CD4-positive, alpha-beta T cell treated with Interleukin-12 subunit alpha and Interleukin-12 subunit beta, for 1 hour (primary cell): ENCODE measurements around the gene MECP2.

Experiments
- DNase-seq: peaks from one replicate; pipeline ENCODE4 v3.0.0-alpha.2; 2020

The MECP2 gene

GRCh38 chrX:154030715-154031305 is 66.7 kb downstream of the MECP2 start:
- DNase-seq: no peak

GRCh38 chrX:154030266-154030665 is 67.3 kb downstream of the MECP2 start:
- DNase-seq: no peak

- no peak for DNase-seq
These were observed 68.1 kb downstream of the MECP2 start for GRCh38 chrX:154029439-154029838.

DNA sequence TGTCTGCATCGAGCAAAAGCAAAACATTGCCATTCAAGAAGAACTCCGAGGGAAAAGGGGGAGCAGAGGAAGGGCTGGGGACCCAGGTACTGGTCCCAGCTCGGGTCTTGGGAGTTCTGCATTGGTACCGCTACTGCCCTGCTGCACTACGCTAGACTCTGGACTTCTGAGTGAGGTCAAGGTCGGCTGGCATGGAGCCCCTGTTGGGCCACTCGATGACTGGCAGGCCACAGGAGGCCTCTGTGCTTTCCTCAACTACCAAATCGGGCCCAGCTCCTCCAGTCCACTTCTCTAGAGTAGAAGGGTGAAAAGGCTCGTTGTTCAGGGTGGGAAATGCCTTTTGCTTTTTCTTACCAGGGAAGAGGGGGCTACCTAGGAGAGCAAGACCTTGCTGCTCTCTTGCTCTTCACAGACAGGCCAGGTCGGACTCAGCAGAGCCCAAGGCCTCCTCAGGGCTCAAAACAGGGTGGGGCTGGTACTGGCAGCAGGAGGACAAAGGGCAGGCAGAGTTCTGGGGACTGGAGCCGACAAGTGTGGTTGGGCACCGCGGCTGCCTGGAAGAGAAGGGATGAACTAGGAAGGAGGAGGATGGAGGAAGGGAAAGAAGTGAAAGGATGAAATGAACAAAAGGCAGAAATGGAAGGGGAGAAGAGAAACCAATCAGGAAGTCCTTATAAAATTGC is 68.9 kb downstream of the MECP2 start:
- DNase-seq: no peak

- DNase-seq: no peak
These were observed 69.5 kb downstream of the MECP2 start for GRCh38 chrX:154027986-154028385.

DNA sequence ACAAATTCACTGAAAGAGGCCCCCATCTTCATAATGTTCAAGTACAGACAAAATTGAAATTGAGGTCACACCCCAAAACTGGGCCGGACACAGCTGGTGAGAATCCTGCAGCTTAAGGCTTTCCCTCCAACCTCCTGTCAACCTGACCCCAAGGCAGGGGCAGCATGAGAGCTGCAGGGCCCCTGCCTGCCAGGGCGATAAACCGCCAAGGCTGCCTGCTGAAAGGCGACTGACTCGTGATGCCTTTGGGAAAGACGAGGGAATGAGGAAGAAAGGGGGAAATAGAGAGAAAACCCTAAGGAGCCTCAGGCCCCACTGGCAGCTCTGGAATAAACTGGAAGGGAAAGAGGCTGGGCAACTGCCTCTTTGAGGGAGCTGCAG is 70.5 kb downstream of the MECP2 start:
- DNase-seq: no peak

DNA sequence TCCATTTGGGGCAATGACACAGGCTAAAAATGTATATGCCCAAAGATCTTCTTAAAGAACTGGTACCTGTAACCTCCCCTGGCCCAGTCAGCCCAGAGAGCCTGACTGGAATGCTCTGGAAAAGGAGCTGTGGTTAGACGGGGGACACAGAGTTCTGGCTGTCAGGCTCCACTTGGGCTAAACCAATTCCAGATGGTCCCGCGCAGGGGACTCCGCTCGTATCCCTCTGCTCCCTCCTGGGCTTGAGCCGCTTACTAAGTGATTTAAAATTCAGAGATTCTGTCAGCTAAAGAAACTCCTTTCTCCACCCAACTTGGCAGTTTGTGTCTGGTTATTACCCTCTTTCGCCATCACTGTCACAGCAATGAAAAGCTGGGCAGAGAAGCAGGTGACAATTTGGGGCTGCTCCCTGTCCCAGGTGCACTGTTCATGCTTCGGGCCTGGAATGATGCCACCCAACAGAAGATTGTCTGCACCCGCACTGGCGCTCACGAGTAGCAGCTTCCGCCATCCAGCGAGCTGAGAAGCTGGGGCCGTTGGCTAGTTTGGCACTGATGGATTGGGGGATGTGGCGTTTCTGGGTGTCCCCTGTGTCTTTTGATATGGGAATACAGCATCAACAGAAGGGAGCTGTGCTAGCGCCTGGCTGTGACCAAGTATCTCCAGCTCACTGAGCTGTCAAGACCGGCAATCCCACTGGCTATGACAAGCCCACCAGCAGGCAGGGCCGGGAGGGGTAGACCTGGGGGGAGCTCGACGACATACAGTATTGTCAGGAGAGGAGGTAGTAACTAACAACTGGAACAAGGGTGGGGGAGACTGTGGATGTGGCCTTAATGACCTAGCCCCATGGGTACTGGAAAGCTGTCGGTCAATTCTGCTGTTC is 71.1 kb downstream of the MECP2 start:
- no peak for DNase-seq

GRCh38 chrX:154025230-154025629 is 72.3 kb downstream of the MECP2 start:
- DNase-seq: no peak

DNA sequence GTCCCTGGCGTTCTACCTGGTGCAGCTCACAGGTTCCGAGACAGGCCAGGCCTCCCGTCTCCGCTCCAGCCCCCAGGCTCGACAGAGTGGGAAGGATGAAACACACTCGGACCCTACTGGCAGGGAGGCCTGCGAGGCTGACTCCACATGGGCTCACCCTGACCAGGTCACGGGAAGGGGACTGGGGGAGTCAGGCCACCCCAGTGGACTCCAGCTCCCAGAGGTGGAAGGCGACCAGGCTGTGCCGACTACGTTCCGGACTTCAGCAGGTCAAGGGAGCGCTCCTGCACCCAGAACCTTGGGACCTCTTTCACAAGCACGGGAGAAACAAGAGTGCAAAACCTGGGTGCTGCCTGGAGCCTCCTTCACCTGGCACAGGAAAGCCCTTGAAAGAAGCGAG is 73.2 kb downstream of the MECP2 start:
- DNase-seq: no peak

GRCh38 chrX:154023276-154024000 is 74.1 kb downstream of the MECP2 start:
- no peak for DNase-seq

DNA sequence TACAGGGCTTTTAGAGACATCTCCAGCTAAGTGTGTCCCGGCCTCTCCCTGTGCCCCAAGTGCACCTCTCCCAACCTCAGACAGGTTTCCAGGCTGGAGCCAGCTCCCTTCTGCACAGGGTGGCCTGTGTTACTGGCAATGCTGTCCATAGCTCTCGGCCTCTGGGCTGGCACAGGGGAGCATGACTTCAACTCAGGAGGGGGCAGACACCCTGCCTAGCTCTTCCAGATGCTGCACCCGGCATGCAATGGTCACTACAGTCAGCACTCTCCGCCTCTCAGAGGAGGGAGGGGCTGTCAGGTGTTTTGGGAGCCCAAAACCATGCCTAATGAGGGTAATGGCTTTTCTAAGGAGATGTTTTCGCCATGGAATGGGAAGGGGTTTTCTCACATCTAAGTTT is 75.4 kb downstream of the MECP2 start:
- no peak for DNase-seq

DNA sequence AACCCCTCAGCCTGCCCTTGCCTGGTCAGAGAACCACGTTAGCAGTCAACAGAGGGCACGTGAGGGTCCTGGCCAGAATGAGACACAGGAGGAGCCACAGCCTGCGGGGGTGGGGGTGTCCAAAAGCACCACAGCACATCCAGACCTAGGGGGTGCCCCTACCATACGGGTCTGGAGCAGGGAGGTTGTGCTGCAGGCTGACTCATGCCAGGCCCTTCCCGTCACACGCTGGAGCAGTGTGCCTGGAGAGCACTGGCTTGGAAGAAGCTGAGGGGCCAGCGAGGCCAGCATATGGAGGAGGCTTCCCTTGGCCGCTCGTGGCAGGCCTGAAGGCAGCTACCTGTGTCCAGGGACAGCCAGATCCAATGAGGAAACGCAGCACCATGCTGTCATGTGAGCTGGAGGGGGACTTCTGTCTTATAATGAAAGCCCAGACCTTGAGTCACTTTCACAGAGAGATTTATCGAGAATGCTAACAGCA is 76.3 kb downstream of the MECP2 start:
- DNase-seq: no peak

DNA sequence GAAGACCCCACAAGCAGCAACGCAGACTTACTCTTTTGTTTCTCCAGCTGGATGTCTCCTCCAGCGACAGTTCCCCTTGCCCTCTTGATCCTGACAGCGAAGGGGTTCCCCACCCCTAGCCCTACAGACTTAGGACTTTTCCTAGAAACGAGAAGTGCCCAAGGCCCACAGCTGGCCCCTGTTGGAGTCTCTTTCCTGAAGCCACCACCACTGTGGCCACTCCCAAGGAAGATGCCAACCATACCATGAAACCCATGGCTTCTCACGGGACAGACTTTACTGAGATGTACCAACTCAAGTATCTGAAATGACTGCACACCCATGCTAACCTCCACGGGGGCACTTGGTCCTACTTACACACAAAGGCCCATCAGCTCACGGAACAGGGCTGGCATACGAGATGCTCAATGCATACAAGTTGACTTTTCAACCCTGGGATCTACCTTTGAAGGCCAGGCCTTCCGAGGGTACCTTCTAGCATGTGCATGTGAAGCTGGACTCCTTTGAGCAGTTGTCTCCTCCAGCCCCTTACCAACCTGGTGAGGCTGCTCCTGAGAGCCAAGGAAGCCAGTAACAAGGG is 76.9 kb downstream of the MECP2 start:
- DNase-seq: no peak

DNA sequence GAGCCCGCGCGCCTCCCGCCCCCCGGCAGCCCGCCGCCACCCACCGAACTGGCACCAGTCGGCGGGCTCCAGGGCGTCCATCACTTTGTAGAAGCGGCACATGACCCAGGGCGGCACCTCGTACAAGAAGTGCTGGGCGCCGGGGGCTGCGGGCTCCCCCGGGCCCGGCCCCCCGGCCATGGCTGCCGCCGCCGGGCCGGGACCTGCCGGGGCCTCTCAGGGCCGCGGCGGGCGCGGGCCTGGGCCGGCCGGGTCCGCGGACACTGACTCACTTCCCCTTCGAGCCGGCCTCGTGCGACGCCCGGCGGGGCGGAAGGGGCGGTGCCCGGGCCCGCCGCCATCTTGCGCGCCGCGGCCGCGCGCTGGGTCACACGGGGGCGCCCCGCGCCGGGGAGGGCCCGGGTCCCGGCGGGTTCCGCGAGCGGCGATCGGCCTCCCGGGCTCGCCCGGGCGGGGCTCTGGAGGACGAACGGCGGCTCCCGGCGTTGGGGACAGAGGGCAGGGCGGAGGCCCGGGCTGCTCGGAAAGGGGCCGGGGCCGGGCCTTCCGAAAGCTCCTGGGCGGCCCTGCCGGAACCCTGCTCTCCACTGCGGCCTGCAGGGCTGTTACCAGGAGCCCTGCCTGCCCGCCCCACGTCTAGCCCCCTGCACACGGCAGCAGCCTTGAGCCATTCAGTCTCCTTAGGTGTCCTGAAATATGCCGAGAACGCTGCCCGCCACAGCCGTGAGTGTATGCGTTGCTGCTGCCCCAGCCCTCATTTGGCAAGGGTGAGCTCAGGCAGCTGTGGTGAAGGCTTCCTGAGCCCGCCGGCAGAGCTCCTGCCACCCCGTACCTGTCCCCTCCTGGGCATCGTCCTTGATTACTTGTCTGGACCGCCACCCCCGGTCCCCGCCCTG is 77.6 kb downstream of the MECP2 start, which contains the start of gene IRAK1:
Gene IRAK1 (minus strand): TSS at position 270 of the 896 bp plus-strand sequence. CDS start 90 bp downstream, at position 180.
- DNase-seq: peak; percentile 57

DNA sequence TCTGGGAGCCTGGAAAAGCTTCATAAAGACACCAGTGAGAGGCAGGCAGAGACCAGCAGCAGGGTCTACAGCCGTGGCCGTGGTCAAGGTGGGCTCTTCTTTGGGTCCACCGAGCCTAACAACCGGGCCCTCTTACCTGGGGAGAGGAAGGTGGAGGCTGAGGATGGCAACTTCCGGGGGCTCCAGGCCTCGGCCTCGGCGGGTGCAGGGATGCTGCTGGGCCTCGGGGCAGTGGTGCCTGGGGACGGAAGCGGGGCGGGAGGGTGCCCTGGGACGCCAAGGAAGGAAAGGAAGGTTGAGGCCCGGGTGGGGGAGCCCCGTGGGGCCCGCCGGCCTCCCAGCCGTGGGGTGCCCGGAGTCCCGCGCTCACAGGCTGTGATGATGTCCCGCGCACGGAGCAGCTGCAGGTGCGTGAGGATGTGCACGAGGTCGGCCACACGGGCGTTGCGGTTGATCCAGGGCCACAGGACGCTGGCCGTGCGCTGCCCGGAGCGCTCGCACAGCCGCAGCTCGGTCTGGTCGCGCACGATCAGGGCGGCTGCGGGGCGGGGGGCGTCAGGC is 78.4 kb downstream of the MECP2 start:
- no peak for DNase-seq

DNA sequence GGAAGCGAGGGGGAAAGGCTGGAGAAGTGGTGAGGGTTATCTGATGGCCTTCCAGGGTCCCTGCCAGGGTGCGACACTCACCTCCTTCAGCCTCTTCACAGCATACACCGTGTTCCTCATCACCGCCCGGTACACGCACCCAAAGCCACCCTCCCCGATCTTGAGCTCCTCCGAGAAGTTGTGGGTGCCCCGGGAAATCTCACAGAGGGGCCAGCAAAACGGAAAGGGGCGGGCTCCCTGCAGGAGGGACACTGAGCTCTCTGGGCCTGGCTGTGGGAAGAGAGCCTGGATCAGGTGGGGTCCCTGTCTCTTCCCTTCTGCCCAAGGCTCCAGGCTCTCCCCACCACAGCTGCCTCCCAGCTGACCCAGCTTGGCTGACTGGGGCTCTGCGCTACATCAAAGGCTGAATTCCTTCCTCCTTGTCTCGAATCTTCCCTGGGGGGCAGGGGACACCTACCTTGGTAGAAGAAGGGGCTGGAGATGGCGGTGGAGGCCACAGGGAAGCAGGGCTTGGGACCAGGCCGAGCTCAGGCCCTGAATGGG is 78.9 kb downstream of the MECP2 start:
- DNase-seq: no peak

- DNase-seq: no peak
These were observed 79.6 kb downstream of the MECP2 start for GRCh38 chrX:154017766-154018517.

GRCh38 chrX:154016366-154017076 is 81.0 kb downstream of the MECP2 start:
- DNase-seq: no peak

GRCh38 chrX:154015581-154016264 is 81.8 kb downstream of the MECP2 start:
- DNase-seq: no peak
